WERI-Rb-1 (cell line): Measurements from ENCODE around the gene DTWD2.
"Not testable (repeated sequence)": the region's sequence is repeated elsewhere in the genome, so short reads cannot be mapped to it uniquely, and the experiment has no call there.

Experiments used
- DNase-seq: peaks from one replicate; pipeline ENCODE4 v3.0.0-alpha.2; 2020
- H3K27ac ChIP-seq: fragments of 250-450 bp; sonication (Bioruptor Pico); 2 replicates; pipeline ENCODE4 v1.5.1; 2020; ENCODE audit warnings: mild to moderate bottlenecking, moderate library complexity
- H3K27me3 ChIP-seq: fragments of 250-450 bp; sonication (Bioruptor Pico); 2 replicates; pipeline ENCODE4 v1.5.1; 2021; ENCODE audit warnings: mild to moderate bottlenecking, low read depth, moderate library complexity; ENCODE audit not compliant: insufficient read depth, severe bottlenecking
- H3K36me3 ChIP-seq: fragments of 250-450 bp; sonication (Bioruptor Pico); 2 replicates; pipeline ENCODE4 v1.5.1; 2020; ENCODE audit warnings: mild to moderate bottlenecking, moderate library complexity
- H3K4me3 ChIP-seq: 2 replicates; pipeline ENCODE4 v1.5.1; 2011; ENCODE audit warnings: low read depth, mild to moderate bottlenecking, control low read depth, low read length
- H3K9me3 ChIP-seq: fragments of 250-450 bp; sonication (Bioruptor Pico); 2 replicates; pipeline ENCODE4 v1.5.1; 2021; ENCODE audit warnings: mild to moderate bottlenecking, moderate library complexity; ENCODE audit not compliant: severe bottlenecking
- TF ChIP-seq, protein P1 (sequence below): IDR thresholded peaks from 2 replicates; pipeline ENCODE4 v1.5.1; 2011; ENCODE audit warnings: low read depth, mild to moderate bottlenecking, control low read depth, inconsistent platforms, low read length

The DTWD2 gene

GRCh38 chr5:118963169-118963568 is 25.2 kb downstream of the DTWD2 start:
- no peaks in the 10 kb centered on the region for H3K9me3 ChIP-seq
- TF ChIP-seq, protein P1, sequence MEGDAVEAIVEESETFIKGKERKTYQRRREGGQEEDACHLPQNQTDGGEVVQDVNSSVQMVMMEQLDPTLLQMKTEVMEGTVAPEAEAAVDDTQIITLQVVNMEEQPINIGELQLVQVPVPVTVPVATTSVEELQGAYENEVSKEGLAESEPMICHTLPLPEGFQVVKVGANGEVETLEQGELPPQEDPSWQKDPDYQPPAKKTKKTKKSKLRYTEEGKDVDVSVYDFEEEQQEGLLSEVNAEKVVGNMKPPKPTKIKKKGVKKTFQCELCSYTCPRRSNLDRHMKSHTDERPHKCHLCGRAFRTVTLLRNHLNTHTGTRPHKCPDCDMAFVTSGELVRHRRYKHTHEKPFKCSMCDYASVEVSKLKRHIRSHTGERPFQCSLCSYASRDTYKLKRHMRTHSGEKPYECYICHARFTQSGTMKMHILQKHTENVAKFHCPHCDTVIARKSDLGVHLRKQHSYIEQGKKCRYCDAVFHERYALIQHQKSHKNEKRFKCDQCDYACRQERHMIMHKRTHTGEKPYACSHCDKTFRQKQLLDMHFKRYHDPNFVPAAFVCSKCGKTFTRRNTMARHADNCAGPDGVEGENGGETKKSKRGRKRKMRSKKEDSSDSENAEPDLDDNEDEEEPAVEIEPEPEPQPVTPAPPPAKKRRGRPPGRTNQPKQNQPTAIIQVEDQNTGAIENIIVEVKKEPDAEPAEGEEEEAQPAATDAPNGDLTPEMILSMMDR = no peak
- H3K4me3 ChIP-seq = no peak overlapping the region
- no peaks in the 10 kb centered on the region for H3K36me3 ChIP-seq
- no peak for DNase-seq
- no peaks in the 10 kb centered on the region for H3K27me3 ChIP-seq
- H3K27ac ChIP-seq = no peak overlapping the region

DNA sequence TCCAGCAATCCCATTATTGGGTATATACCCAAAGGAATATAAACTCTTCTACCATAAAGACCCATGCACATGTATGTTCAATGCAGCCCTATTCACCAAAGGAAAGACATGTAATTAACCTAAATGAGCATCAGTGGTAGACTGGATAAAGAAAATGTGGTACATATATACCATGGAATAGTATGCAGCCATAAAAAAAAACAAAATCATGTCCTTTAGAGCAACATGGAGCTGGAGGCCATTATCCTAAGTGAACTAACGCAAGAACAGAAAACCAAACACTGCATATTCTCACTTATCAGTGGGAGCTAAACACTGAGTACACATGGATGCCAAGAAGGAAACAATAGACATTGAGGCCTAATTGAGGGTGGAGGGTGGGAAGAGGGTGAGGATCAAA is 27.8 kb downstream of the DTWD2 start:
- TF ChIP-seq, protein P1 = no peak
- Histone ChIP-seq H3K4me3 (no peak overlapping the region), H3K27ac (no peak overlapping the region), H3K9me3 (no peaks in the 10 kb centered on the region), H3K27me3 (no peaks in the 10 kb centered on the region), H3K36me3 (no peaks in the 10 kb centered on the region)
- DNase-seq = no peak

- TF ChIP-seq, protein P1 = no peak
- Histone ChIP-seq H3K9me3 (no peaks in the 10 kb centered on the region), H3K27me3 (no peaks in the 10 kb centered on the region), H3K4me3 (no peak overlapping the region), H3K36me3 (no peaks in the 10 kb centered on the region), H3K27ac (no peak overlapping the region)
- DNase-seq = no peak
These were observed 31.6 kb downstream of the DTWD2 start for GRCh38 chr5:118956727-118957126.

- no peak for DNase-seq
- TF ChIP-seq, protein P1 = no peak
- Histone ChIP-seq H3K4me3 (no peak overlapping the region), H3K27ac (no peak overlapping the region), H3K36me3 (no peaks in the 10 kb centered on the region), H3K27me3 (no peaks in the 10 kb centered on the region), H3K9me3 (no peaks in the 10 kb centered on the region)
These were observed 34.7 kb downstream of the DTWD2 start for GRCh38 chr5:118953652-118954005.

DNA sequence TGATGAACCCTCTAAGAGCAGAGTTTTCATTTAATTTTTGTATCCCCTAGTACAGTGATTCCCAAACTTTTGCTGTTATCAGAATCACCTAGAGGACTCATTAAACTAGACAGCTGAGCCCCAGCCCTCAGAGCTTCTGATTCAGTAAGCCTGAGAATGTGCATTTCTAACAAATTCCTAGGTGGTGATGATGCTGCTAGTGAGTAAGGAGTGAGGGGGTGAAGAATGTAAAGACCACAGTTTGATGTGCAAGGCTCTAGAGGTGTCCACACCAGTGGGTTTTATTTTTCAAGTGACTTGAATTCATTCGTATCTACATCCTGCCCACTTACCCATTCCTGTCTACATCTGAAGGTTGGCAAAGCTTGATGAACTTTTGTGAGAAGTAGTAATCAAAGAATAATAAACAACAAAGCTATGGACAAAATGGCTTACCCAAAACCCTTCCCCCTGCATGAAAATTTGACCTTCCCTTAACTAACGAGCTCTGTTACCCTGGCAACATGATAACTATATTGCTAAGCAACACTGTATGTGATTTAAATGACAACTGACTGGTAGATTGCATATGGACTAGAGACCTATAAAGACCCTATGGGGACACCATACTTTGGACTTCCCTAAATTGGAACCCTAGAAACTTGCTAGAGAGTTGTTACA is 35.2 kb downstream of the DTWD2 start:
- TF ChIP-seq, protein P1 = no peak
- Histone ChIP-seq H3K27me3 (no peaks in the 10 kb centered on the region), H3K4me3 (no peak overlapping the region), H3K27ac (no peak overlapping the region), H3K36me3 (no peaks in the 10 kb centered on the region), H3K9me3 (no peaks in the 10 kb centered on the region)
- no peak for DNase-seq

GRCh38 chr5:118952306-118952705 is 36.0 kb downstream of the DTWD2 start:
- H3K27ac ChIP-seq, H3K4me3 ChIP-seq, DNase-seq, H3K9me3 ChIP-seq, H3K36me3 ChIP-seq, H3K27me3 ChIP-seq: not testable (repeated sequence)

DNA sequence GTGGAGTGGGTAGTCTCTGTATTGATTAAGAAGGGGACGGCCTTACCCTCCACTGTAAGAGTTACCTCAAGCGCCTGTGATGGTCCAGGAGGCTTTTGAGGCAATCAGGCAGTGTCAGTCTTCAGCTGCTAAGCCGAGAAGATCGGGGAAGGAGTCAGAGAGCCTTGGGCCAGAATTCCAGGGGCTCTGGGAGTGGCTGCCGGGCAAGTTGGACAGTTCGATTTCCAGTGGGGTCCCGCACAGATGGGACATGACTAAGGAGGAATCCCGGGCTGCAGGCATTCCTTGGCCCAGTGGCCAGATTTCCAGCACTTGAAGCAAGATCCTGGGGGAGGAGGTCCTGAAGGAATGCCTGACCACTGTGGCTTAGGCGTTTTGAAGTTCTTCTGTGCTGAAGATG is 38.0 kb downstream of the DTWD2 start:
- not testable (repeated sequence) for H3K9me3 ChIP-seq, H3K4me3 ChIP-seq, H3K36me3 ChIP-seq, H3K27me3 ChIP-seq, DNase-seq, H3K27ac ChIP-seq
